ENCODE data around the gene TMEM87B.
A peak's percentile ranks its signal among the peaks of the same experiment; 100 is the strongest.

The TMEM87B gene

DNA sequence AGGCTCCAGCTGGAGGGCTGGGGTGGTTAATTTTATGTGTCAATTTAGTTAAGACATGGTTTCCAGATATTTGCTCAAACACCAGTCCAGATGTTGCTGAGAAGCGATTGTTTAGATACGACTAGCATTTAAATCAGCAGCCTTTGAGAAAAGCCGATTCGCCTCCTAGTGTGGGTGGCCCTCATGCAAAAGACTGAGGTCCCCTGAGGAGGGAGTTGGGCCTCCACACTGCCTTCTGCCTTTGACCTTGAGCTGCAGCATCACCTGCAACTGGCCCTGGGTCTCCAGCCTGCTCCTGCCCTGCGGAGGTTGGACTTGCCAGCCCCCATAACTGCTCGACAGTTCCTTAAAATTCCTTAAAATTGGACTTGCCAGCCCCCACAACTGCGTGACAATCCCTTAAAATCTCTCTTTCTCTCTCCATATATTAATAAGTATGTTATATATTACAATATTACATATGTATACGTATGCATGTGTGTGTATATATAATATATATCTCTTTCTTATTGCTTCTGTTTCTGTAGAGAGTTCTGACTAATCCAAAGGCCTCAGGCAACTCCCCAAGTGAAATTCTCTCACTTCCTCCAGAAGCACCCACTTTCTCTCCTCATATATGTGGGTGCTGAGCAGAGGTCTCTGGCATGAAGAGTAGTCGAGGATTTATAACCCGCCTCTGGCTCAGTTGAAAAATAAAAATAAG lies 97.6 kb downstream of the TMEM87B start:
- DNase-seq: no peak

DNA sequence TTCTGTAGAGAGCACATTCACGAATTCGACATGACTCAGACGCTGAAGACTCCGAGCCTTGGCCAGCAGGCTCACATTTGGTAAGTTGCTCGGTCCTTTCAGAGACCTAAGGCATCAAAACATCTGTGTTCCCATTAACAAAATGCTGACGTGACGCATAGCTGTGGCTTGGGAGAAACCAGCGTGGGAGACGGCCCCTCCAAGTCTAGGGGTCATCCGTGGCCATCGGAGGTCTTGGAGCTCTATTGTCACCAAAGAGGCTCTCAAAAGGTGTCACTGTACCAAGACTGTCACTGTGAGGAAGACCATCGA lies 98.1 kb downstream of the TMEM87B start:
- no peak for DNase-seq

DNA sequence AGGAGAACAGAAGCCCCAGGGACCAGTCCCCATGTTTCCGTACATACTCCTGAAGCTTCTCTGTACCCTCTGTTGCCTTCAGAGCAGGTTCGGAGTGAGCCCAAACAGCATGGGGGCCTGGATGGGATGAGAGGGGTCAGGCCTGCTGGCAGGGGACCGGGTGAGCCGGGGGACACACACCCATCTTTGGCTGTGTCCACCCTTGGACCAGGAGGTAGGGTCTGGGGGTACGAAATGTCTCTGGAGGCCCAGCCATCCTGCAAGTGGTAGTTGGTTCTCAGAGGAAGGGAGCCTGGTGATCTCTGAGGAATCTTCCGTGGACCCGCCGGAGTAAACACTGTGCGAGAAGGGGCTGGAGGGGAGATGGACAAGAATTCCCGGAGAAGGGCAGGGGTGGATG lies 98.4 kb downstream of the TMEM87B start:
- DNase-seq: no peak

DNA sequence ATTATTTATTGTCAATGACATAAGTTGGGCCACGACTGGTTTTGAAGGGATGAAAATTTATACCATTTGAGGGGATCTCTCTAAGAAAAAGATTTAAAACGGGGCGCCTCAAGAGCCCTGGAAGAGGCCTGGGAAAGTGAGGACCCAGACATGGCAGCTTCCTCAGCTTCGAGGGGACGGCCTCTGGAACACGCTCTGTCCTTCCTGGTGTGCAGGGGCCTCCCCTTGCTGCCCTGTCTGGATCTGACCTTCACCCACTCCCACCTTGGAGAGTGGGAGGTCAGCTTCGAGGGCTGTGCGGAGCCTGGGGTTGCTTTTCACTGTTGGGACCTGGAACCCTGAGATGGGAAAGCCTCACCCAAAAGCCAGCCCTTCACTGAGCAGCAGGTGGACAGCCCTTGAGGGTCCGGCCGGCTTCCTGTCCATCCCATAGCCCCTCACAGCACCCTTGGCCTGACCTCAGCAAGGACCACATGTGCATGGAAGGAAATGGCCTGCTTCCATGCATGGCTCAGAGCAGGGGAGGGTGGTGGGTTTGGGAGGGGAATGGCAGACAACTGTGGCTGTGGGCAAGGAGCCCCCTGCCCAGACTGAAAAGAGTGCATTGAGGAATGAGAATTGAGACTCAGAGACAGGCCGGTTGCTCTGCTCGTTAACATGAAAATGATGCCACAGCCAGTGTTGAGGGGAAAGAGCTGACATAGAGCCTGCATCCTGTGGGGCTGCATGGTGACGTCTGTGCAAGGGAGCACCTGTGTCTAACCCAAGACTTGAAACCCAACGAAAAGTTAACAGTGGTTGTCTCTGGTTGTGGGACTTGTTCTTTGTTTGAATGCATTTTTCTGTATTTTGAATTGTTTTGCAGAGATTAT lies 99.4 kb downstream of the TMEM87B start:
- peak; percentile 12 for DNase-seq

DNA sequence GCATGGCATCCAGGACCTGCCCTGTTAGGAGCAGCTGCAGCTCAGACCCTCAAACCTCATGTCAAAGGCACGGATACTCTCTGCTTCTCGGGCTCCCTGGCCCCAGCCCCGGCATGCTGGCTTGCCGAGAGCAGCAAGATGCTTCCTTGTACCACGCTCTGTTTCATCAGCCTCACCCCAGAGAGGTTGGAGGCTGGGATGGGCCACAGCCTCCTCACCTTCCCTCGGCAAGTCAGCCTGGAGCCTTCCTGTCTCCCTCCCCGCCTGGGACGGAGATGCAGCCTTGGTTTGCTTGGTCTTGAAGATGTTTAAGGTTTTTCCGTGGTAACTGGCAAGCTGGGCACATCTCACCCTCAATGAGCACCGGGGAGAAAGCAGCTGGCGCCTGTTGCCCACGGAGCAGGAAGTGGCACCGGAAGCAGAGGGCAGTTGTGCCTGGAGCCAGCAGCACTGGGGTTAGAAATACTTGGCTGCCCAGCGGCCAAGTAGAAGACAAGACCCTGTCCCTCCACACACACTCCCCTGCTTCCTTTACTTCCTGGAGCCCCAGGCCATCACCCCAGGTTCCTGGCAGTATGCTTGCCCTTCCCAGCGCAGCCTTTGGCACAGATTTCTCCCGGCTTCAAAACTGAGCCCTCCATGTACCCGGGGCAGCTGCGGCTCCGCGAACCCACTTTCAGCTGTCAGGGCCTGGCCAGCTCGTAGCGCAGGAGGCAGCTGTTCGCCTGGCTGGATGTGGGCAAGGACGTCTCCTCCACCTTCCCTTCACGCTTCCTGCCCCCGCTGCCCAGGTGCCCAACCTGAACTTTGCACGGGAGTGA lies 100.5 kb downstream of the TMEM87B start:
- DNase-seq: peak; percentile 41

DNA sequence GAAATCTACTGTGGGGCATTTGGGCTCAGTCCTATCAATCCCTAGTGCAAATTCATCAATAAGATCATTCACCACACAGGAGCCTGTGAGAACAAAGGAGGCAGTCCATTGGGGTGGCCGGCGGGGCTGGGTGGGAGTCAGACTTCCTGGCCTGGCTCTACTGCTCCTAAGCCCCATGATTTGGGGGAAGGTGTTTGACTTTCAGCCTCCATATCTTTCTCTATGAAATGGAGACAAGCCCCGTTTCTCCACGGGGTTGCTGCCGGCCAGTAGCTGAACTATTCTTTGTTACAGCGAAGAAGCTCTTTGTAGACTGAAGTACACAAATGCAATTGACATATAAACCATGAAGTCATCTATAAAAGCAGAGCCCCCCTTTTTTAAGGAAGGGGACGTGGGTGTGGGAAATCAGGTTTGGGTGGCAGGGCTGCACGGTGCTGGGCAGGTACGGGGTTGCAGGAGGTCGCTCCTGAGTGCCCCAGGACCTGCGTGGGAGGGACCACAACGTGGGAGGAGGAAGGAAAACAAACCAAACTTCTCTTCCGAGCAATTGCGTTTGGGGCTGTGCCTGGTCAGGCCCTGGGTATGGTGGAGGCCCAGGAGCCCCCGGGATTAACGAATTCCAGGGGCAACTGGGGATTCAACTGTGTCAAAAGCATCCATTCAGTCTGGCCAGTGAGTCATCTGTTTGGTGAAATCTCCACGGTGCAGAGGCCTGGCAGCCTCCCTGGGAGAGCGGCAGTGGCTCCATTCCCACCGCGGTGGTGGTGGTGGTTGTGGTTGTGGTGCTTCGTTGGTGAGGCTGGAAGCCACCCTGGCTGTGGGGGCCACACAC lies 101.3 kb downstream of the TMEM87B start:
- DNase-seq: peak; percentile 45

DNA sequence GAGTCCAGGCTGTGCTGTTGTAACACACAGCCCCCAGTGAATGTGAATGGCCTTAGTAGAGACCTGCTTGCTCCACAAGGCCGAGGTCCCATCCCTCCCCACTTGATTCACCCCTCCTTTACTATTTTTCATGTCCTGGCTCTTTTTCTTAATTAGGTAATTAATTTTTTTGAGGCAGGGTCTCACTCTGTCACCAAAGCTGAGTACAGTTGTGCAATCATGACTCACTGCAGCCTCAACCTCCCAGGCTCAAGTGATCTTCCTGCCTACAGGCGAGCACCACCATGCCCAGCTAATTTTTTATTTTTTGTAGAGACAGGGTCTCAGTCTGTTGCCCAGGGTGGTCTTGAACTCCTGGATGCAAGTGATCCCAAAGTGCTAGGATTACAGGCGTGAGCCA lies 102.4 kb downstream of the TMEM87B start:
- DNase-seq: no peak

DNA sequence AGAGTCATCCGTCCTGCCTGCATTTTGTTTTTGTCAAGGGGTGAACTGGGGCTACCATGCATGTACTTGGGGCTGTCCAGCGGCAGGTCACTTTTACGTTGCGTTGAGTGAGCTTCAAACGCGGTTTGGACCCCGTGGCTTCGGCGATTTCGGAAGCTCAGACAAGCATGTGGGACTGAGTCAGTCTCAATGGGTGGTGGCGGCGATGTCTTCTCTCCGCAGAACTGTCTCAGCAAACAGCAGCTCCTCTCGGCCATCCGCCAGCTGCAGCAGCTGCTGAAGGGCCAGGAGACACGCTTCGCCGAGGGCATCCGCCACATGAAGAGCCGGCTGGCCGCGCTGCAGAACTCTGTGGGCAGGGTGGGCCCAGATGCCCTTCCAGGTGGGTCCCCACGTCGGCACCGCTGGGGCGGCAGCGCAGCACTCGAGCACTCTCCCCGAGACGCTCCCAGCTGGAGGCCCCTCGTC lies 104.4 kb downstream of the TMEM87B start:
- no peak for DNase-seq

DNA sequence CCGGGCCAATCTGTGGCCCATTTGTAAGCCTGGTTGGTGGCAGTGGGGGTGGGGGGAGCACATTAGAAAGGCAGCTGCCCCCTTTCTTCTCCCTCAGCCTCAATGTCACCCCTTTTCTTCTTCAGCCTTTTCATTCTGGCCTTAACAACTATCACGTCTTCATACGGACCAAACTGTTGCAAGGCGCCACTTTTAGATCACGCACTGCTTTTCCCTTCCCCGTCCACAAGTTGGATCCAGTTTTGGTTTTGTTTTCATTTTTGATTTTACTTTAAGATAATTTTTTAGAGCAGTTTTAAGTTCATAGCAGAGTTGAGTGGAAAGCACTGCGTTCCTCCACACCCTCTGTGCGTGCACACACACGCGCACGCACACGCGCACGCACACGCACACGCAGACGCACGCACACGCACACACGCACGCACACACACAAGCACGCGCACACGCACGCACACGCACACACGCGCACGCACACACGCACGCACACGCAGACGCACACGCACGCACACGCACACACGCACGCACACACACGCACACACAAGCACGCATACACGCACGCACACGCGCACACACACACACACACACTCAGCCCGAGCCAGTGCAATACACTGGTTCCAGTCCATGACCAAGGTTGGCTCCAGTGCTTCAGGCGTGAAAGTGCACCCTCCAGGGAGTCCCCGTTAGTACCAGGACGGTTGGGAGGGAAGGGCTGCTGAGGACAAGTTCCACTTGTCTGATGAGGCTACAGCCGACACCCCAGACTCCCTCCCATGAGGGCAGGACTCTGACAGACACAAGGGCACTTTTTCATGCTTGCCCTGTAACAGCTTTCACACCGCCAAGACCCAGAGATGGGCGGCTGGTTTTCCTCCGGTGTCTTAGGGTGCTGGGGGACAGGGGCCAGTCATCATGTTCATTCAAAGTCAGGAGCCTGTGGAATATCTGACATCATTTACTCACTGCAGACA lies 105.5 kb downstream of the TMEM87B start:
- DNase-seq: no peak

DNA sequence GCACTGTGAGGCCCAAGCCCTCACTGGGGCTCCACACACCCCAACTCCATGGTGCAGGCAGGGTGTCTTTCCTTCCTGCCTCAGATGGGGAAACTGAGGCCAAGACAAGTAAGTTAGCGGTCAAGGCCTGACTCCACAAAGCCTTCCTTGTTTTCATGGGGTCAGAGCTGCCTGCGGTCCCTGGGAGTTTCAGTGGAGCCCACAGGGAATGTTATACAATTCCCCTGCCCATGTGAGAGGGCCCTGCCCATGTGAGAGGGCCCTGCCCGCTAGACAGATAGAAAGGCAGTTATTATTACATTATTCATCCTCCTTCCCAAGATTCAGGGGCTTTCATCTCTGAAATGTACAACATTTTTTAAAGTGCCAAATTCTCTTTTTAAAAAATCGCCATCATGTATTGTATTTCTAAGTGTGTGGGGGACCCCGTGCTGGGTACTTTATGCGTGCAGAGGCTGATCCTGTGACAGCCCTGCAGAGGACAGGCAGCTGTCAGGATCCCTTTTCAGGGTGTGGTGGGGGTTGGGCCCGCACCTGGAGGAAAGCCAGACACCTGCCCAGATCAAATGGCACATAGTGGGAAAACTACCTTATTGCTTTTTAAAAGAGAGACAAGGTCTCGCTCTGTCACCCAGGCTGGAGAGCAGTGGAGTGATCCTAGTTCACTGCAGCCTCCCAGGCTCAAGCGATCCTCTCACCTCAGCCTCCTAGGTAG lies 106.5 kb downstream of the TMEM87B start:
- DNase-seq: no peak

DNA sequence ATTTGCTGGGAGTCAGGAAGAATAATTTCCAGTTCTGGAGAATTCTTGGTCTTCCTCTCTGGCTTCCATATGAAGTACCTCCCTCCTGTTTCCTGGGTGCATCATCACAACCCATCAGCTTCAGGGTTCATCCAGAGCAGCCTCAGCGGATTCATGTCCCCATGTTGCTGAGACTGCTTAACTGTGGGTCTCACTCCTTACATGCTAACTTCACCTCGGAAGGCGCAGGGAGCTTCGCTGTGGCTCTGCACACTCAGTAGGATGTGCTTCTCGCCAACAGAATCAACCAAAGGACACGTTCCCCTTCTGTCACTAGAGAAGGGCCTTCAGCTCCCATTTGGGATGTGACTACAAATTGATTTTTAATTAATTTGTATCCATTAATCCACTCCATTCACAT lies 107.3 kb downstream of the TMEM87B start:
- no peak for DNase-seq

DNA sequence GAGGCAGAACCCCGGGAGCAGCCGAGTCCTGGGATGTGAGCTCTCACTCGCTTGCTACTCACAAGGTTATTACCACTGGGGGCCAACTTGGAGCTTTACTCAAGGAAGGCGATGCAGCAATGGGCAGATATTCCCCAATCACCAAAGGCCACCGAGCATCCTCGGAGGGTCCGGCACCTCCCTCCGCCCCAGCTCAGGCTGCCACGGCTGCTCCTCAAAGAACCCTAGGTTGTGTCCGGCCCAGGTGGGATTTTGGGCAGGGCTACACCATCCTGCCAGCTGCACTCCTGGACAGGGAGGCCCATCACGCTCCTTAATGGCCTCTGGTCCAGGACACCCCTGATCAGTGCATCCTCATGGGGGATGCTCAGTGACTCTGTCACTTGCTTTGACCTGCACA lies 107.9 kb downstream of the TMEM87B start:
- no peak for DNase-seq

DNA sequence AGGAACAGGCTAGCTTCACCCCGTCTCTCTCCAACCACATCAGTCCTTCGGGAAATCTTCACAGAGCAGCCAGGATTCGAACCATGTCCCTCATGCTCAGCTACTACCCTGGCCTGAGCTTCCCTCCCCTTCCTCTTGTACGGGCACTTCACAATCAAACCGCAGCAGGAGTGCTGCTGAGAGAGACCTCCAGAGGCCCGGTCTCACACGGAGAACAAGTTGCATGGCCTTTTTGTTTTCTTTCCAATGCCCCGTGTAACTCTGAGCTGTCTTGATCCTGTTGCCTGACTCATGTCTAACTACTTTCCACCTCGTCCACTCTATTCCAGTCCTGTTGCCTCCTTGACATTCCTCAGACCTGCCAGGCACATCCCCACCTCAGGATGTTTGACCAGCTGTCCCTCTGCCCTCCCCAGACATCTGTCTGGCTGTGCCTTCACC lies 108.5 kb downstream of the TMEM87B start:
- no peak for DNase-seq

DNA sequence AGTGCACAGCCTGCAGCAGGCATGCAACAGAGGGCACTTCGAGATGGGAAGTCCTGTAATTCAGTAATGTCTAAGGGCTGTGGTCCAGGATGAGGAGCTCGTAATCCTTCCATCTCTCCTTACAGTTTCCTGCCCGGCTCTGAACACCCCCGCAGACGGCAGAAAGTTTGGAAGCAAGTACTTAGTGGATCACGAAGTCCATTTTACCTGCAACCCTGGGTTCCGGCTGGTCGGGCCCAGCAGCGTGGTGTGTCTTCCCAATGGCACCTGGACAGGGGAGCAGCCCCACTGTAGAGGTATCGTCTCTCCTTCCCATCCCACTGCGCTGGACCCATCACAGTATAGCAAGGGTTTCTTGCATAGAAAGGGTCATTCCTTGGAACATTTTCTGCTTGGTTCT lies 109.8 kb downstream of the TMEM87B start:
- DNase-seq: no peak

DNA sequence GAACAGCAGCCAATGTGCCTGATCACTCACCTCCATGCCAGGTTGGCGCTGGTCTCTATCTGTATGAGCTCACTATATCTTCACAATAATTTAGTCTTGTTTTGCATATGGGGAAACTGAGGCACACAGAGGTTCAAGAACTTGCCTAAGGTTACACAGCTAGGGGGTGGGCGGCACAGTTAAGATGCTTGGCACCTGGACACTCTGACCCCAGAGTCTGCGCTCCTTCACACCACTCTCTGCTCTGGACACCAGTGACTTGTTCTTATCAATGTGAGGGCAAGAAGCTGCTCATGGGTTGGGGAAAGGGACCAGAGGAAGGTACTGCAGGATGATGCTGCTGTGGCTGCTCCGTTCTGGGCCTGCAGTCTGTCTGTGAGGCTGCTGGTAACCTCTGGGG lies 110.2 kb downstream of the TMEM87B start:
- no peak for DNase-seq

DNA sequence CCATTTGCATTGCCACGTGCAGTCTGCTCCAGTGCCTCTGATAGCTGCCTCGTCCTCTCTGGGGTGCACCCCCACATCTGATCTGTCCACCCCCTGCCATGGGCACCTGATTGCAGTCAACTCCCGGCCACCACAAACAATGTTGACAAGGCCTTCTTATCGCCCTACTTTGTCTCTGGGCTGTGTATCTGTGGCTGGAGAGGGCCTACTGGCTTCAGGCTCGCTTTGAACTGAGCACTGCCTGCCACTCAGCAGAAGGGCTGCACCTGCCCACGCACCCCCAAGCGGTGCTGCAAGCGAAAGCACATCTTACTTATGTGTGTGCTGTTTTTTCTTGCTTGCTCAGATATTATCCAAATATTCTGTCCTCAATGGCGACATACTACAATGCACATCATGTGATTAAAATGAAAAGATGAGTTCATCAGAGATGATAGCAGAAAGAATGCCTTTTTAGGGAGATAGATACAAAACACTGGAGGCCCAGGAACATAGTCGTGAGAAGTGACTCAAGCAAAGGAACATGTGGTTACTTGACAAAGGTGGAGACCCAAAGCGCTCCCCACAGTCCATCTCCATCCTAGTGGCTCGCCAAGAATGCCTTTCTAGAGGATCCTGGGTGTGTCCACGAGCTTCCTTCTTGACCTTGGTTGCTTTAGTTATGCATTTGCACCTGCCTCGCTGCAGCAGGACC lies 111.9 kb downstream of the TMEM87B start:
- no peak for DNase-seq

DNA sequence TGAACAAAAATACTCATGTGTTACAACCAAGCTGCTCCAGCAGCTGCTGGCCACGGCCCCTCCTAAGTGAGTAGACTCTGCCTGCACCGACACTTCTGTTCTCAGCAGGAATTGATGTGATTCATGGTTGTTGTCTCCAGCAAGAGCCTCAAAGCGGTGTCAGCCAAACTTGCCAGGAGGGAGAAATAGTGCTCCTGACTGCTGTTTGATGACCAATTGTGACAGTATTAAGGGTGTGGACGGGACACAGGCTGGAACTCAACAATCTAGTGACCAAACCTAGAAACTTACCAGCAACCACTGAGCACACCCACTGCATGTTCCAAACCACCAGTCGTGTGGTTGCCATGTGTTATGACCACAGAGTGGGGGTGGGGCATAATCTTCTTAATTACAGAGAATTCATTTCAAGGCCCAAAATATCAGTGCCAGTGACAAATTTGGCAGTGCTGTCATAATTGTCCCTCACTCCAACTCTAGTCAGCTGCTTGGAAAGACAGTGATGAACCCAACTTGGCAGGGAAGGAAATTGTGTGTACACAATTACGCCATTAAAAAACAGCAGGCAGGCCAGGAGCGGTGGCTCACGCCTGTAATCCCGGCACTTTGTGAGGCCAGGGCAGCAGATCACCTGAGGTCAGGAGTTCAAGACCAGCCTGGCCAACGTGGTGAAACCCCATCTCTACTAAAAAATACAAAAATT lies 113.5 kb downstream of the TMEM87B start:
- no peak for DNase-seq
